Renal pelvis (tissue), 4 donors: ENCODE data around the gene SND1. TPM values are rescaled to one million over a fixed set of nuclear protein-coding genes. Genes with fewer than 3 reads are reported as not detected.
A peak's percentile ranks its signal among the peaks of the same experiment; 100 is the strongest.

Experiments used
- DNase-seq: peaks from one replicate; pipeline ENCODE4 v3.0.0-alpha.2; 2013
- polyA plus RNA-seq, 3 donors: library from polyadenylated mRNA; unstranded; fragments of 120-200 nt; gene quantifications; one replicate each; pipeline ENCODE4 v1.2.1, GENCODE V29; 2013; ENCODE audit not compliant: insufficient read length in 3 of 3

SND1 gene
- polyA plus RNA-seq, 3 donors: 135 to 142 (median 137) TPM

GRCh38 chr7:127858091-127858914, 206.3 kb downstream of the SND1 start:
- DNase-seq: no peak

- DNase-seq: no peak
Observed at GRCh38 chr7:127858915-127859189, 206.9 kb downstream of the SND1 start.

- no peak for DNase-seq
Observed at GRCh38 chr7:127859330-127859729, 207.3 kb downstream of the SND1 start.

- peak; percentile 65 for DNase-seq
Observed at GRCh38 chr7:127862525-127862924, 210.5 kb downstream of the SND1 start.

GRCh38 chr7:127863082-127863481, 211.1 kb downstream of the SND1 start:
- DNase-seq: no peak

GRCh38 chr7:127865466-127865865, 213.5 kb downstream of the SND1 start:
- peak; percentile 26 for DNase-seq

GRCh38 chr7:127870231-127870907, 218.4 kb downstream of the SND1 start:
- no peak for DNase-seq

- DNase-seq: no peak
Observed at GRCh38 chr7:127871226-127871625, 219.2 kb downstream of the SND1 start.

- no peak for DNase-seq
Observed at GRCh38 chr7:127872122-127872521, 220.1 kb downstream of the SND1 start.

- DNase-seq: no peak
Observed at GRCh38 chr7:127873151-127873550, 221.2 kb downstream of the SND1 start.

GRCh38 chr7:127873715-127874636, 222.0 kb downstream of the SND1 start:
- no peak for DNase-seq

- no peak for DNase-seq
Observed at GRCh38 chr7:127874951-127875608, 223.1 kb downstream of the SND1 start.

- no peak for DNase-seq
Observed at GRCh38 chr7:127876393-127876792, 224.4 kb downstream of the SND1 start.

GRCh38 chr7:127877951-127878350, 226.0 kb downstream of the SND1 start:
- DNase-seq: no peak

- no peak for DNase-seq
Observed at GRCh38 chr7:127878791-127879190, 226.8 kb downstream of the SND1 start.

GRCh38 chr7:127879436-127879835, 227.4 kb downstream of the SND1 start:
- DNase-seq: no peak

- DNase-seq: no peak
Observed at GRCh38 chr7:127879942-127880341, 227.9 kb downstream of the SND1 start.

- no peak for DNase-seq
Observed at GRCh38 chr7:127880454-127880853, 228.5 kb downstream of the SND1 start.

GRCh38 chr7:127881564-127881963, 229.6 kb downstream of the SND1 start:
- DNase-seq: no peak

GRCh38 chr7:127882313-127882920, 230.4 kb downstream of the SND1 start:
- no peak for DNase-seq

- DNase-seq: no peak
Observed at GRCh38 chr7:127884066-127884559, 232.1 kb downstream of the SND1 start.
